ENCODE measurements around the gene MCC. TPM values are rescaled to one million over a fixed set of nuclear protein-coding genes. Genes with fewer than 3 reads are reported as not detected.

Gene MCC
- total and polyA plus RNA-seq, 4 donors: 4.5 to 20.0 (median 9.7) TPM

GRCh38 chr5:113378514-113378913, 109.7 kb downstream of the MCC start:
- intact Hi-C loops (cut with DNase I): loop anchor here in 1 of 2 donors (2.0 to 5.0 kb wide), 2 partner anchors 134 to 228 kb away; partner anchors contain the start of gene YTHDC2
- ATAC-seq (ENCODE audit: low FRiP score) (no peak), DNase-seq (no peak)
- no peaks in the 10 kb centered on the region for H3K36me3 ChIP-seq (ENCODE audit: control insufficient read depth in 1 of 2, insufficient read depth in 2 of 2, low read length in 1 of 2)
- no peak overlapping the region for H3K4me3 ChIP-seq (ENCODE audit: low read length in 2 of 2)
- no peaks in the 10 kb centered on the region for H3K9me3 ChIP-seq (ENCODE audit: control insufficient read depth, low read length)
- 46 to 49% methylated on average over 2 of the region's 2 CpGs for WGBS, 2 donors
- peaks cover 0 to 1% of the 10 kb centered on the region in 2 donors for H3K4me1 ChIP-seq (ENCODE audit: control insufficient read depth in 1 of 2, insufficient read depth in 2 of 2, low read length in 2 of 2)
- no peak overlapping the region for H3K27ac ChIP-seq (ENCODE audit: low read depth in 1 of 2, low read length in 2 of 2)
- H3K27me3 ChIP-seq (ENCODE audit: control insufficient read depth in 1 of 2, insufficient read depth in 2 of 2, low read length in 1 of 2): no peaks in the 10 kb centered on the region

- intact Hi-C loops (cut with DNase I): loop anchor here in 1 of 2 donors (2.0 to 5.0 kb wide), 2 partner anchors 134 to 229 kb away; partner anchors contain the start of gene YTHDC2
- no peak overlapping the region for H3K27ac ChIP-seq (ENCODE audit: low read depth in 1 of 2, low read length in 2 of 2)
- H3K9me3 ChIP-seq (ENCODE audit: control insufficient read depth, low read length): no peaks in the 10 kb centered on the region
- no peak for DNase-seq
- peaks cover 0 to 1% of the 10 kb centered on the region in 2 donors for H3K4me1 ChIP-seq (ENCODE audit: control insufficient read depth in 1 of 2, insufficient read depth in 2 of 2, low read length in 2 of 2)
- no peaks in the 10 kb centered on the region for H3K36me3 ChIP-seq (ENCODE audit: control insufficient read depth in 1 of 2, insufficient read depth in 2 of 2, low read length in 1 of 2)
- H3K4me3 ChIP-seq (ENCODE audit: low read length in 2 of 2): no peak overlapping the region
- no peaks in the 10 kb centered on the region for H3K27me3 ChIP-seq (ENCODE audit: control insufficient read depth in 1 of 2, insufficient read depth in 2 of 2, low read length in 1 of 2)
- ATAC-seq (ENCODE audit: low FRiP score): no peak
Measured at GRCh38 chr5:113378081-113378480, 110.2 kb downstream of the MCC start.

DNA sequence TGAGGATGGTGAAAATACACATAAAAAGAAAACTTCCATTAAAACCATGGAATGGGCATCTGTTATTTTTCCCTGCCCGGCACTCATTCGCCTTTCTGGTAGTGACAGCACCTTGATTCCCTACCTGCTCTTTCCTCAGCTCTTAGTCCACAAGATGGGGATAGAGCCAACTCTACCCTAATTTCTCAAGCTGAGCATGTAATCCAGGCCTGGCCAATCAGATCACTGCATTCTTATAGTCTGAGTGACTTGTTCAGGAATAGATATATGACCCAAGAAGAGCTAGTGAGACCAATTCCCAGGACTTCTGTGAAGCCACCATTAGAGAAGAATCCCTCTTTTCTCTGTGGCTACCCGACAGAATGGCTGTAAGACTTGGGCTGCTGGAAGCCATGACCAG, 111.6 kb downstream of the MCC start:
- intact Hi-C loops (cut with DNase I): loop anchor here in 1 of 2 donors (5.0 kb wide), 1 partner anchor 136 kb away; the partner anchor contains the start of gene YTHDC2
- Histone ChIP-seq H3K9me3 (ENCODE audit: control insufficient read depth, low read length) (no peaks in the 10 kb centered on the region), H3K27ac (ENCODE audit: low read depth in 1 of 2, low read length in 2 of 2) (no peak overlapping the region), H3K27me3 (ENCODE audit: control insufficient read depth in 1 of 2, insufficient read depth in 2 of 2, low read length in 1 of 2) (no peaks in the 10 kb centered on the region), H3K36me3 (ENCODE audit: control insufficient read depth in 1 of 2, insufficient read depth in 2 of 2, low read length in 1 of 2) (no peaks in the 10 kb centered on the region), H3K4me1 (ENCODE audit: control insufficient read depth in 1 of 2, insufficient read depth in 2 of 2, low read length in 2 of 2) (peaks cover 0 to 1% of the 10 kb centered on the region in 2 donors), H3K4me3 (ENCODE audit: low read length in 2 of 2) (no peak overlapping the region)
- DNase-seq (no peak), ATAC-seq (ENCODE audit: low FRiP score) (no peak)
- 97 to 99% methylated on average over 3 of the region's 3 CpGs for WGBS, 2 donors

DNA sequence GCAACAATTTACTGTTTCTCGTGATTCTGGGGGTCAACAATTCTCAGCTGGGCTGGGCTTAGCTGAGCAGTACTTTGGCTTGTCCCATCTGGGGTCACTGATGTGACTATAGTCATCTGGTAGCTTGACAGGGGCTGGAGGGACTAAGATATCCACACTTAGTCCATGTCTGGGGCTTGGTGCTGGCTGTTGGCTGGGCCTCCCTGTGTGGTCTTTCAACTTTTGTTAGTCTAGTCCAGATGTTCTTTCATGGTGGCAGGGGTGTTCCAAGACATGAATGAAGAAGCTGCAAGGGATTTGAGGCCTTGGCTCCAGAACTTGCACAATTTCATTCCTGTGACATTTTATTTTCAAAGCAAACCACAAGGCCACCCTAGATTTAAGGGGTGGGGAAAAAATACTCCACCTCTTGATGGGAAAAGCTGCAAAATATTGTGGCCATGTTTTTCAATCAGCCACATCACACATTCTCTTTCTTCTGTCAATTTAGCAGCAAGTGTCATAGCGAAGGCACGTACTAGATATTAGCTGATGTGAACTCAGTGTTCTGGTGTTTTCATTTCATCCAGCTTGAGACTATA, 112.7 kb downstream of the MCC start:
- no peaks in the 10 kb centered on the region for H3K27me3 ChIP-seq (ENCODE audit: control insufficient read depth in 1 of 2, insufficient read depth in 2 of 2, low read length in 1 of 2)
- no peak overlapping the region for H3K27ac ChIP-seq (ENCODE audit: low read depth in 1 of 2, low read length in 2 of 2)
- intact Hi-C loops (cut with DNase I): loop anchor here in 1 of 2 donors (5.0 kb wide), 1 partner anchor 137 kb away; the partner anchor contains the start of gene YTHDC2
- no peaks in the 10 kb centered on the region for H3K36me3 ChIP-seq (ENCODE audit: control insufficient read depth in 1 of 2, insufficient read depth in 2 of 2, low read length in 1 of 2)
- DNase-seq: no peak
- ATAC-seq (ENCODE audit: low FRiP score): no peak
- no peaks in the 10 kb centered on the region for H3K9me3 ChIP-seq (ENCODE audit: control insufficient read depth, low read length)
- peaks cover 0 to 1% of the 10 kb centered on the region in 2 donors for H3K4me1 ChIP-seq (ENCODE audit: control insufficient read depth in 1 of 2, insufficient read depth in 2 of 2, low read length in 2 of 2)
- 92 to 93% methylated on average over 3 of the region's 3 CpGs for WGBS, 2 donors
- no peak overlapping the region for H3K4me3 ChIP-seq (ENCODE audit: low read length in 2 of 2)

- H3K4me1 ChIP-seq (ENCODE audit: control insufficient read depth in 1 of 2, insufficient read depth in 2 of 2, low read length in 2 of 2): peaks cover 0 to 1% of the 10 kb centered on the region in 2 donors
- H3K27me3 ChIP-seq (ENCODE audit: control insufficient read depth in 1 of 2, insufficient read depth in 2 of 2, low read length in 1 of 2): no peaks in the 10 kb centered on the region
- no peaks in the 10 kb centered on the region for H3K36me3 ChIP-seq (ENCODE audit: control insufficient read depth in 1 of 2, insufficient read depth in 2 of 2, low read length in 1 of 2)
- no peak for DNase-seq
- no peak overlapping the region for H3K4me3 ChIP-seq (ENCODE audit: low read length in 2 of 2)
- WGBS, 2 donors: 90 to 96% methylated on average over 3 of the region's 3 CpGs
- ATAC-seq (ENCODE audit: low FRiP score): no peak
- no peak overlapping the region for H3K27ac ChIP-seq (ENCODE audit: low read depth in 1 of 2, low read length in 2 of 2)
- intact Hi-C loops (cut with DNase I): no loop called here
- H3K9me3 ChIP-seq (ENCODE audit: control insufficient read depth, low read length): no peaks in the 10 kb centered on the region
Measured at GRCh38 chr5:113373426-113373825, 114.8 kb downstream of the MCC start.

DNA sequence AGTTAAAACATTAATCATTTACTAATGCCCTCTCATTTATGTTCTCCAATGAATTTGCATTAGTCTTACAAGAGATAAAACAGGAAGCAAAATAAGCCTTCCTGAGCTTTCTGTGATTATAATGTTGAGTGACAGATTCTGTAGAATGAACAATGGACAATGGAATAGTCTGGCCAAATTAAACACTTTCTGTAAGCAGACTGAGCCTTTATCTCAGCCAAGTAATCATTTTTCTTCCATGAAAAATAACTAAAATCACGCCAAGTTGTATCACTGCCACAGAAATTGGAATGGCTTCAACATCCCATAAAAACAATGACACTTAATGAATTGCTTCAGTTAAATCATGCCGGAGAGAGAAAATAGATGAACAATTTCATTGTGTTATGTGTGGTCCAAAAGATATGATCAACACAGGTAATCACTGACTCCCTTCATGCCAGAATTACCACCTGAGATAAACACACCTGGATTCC, 116.5 kb downstream of the MCC start:
- no peak for DNase-seq
- intact Hi-C loops (cut with DNase I): no loop called here
- H3K27ac ChIP-seq (ENCODE audit: low read depth in 1 of 2, low read length in 2 of 2): no peak overlapping the region
- ATAC-seq (ENCODE audit: low FRiP score): no peak
- no peaks in the 10 kb centered on the region for H3K27me3 ChIP-seq (ENCODE audit: control insufficient read depth in 1 of 2, insufficient read depth in 2 of 2, low read length in 1 of 2)
- H3K4me3 ChIP-seq (ENCODE audit: low read length in 2 of 2): no peak overlapping the region
- H3K9me3 ChIP-seq (ENCODE audit: control insufficient read depth, low read length): no peaks in the 10 kb centered on the region
- H3K4me1 ChIP-seq (ENCODE audit: control insufficient read depth in 1 of 2, insufficient read depth in 2 of 2, low read length in 2 of 2): peaks cover 0 to 1% of the 10 kb centered on the region in 2 donors
- no peaks in the 10 kb centered on the region for H3K36me3 ChIP-seq (ENCODE audit: control insufficient read depth in 1 of 2, insufficient read depth in 2 of 2, low read length in 1 of 2)
- WGBS, 2 donors: 3 to 4% methylated on average over 2 of the region's 2 CpGs

DNA sequence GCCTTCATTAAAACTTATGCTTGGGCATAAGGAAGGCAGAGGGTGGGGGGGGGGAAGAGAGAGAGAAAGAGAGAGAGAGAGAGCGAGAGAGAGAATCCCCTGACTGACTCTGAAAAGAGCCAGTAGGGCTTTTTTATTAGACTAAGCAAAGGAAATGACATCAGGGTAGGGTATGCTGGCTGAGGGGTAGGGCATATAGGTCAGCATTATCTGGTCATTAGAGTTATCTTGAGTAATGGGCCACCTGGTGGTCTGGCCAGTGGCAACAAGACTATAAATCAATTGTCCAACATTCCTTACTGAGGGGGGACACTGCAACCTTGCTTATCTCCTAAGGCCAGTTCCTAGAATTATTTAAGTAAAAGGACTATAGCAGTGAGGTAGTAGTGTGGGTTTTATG, 120.7 kb downstream of the MCC start:
- ATAC-seq (ENCODE audit: low FRiP score) (no peak), DNase-seq (no peak)
- peaks cover 4% of the 10 kb centered on the region for H3K9me3 ChIP-seq (ENCODE audit: control insufficient read depth, low read length)
- no peak overlapping the region for H3K27ac ChIP-seq (ENCODE audit: low read depth in 1 of 2, low read length in 2 of 2)
- 89 to 92% methylated on average over 1 of the region's 1 CpG for WGBS, 2 donors
- no peaks in the 10 kb centered on the region for H3K4me1 ChIP-seq (ENCODE audit: control insufficient read depth in 1 of 2, insufficient read depth in 2 of 2, low read length in 2 of 2)
- H3K27me3 ChIP-seq (ENCODE audit: control insufficient read depth in 1 of 2, insufficient read depth in 2 of 2, low read length in 1 of 2): no peaks in the 10 kb centered on the region
- intact Hi-C loops (cut with DNase I): no loop called here
- H3K4me3 ChIP-seq (ENCODE audit: low read length in 2 of 2): no peak overlapping the region
- no peaks in the 10 kb centered on the region for H3K36me3 ChIP-seq (ENCODE audit: control insufficient read depth in 1 of 2, insufficient read depth in 2 of 2, low read length in 1 of 2)

DNA sequence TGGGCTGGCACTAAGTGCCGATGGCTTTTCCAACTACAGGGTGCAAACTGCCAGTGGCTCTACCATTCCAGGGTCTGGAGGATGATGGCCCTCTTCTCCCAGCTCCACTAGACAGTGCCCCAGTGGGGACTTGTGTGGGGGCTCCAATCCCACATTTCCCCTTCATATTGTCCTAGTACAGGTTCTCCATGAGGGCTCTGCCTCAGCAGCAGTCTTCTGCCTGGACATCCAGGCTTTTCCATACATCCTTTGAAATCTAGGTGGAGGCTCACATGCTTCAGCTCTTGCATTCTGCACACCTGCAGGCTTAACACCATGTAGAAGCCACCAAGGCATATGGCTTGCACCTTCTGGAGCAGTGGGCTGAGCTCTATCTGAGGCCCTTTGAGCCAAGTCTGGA, 123.8 kb downstream of the MCC start:
- DNase-seq (no peak), ATAC-seq (ENCODE audit: low FRiP score) (no peak)
- intact Hi-C loops (cut with DNase I): no loop called here
- H3K27me3 ChIP-seq (ENCODE audit: control insufficient read depth in 1 of 2, insufficient read depth in 2 of 2, low read length in 1 of 2): no peaks in the 10 kb centered on the region
- no peak overlapping the region for H3K27ac ChIP-seq (ENCODE audit: low read depth in 1 of 2, low read length in 2 of 2)
- H3K4me3 ChIP-seq (ENCODE audit: low read length in 2 of 2): no peak overlapping the region
- peaks cover 4% of the 10 kb centered on the region for H3K9me3 ChIP-seq (ENCODE audit: control insufficient read depth, low read length)
- WGBS, 2 donors: 98 to 100% methylated on average over 1 of the region's 1 CpG
- no peaks in the 10 kb centered on the region for H3K4me1 ChIP-seq (ENCODE audit: control insufficient read depth in 1 of 2, insufficient read depth in 2 of 2, low read length in 2 of 2)
- H3K36me3 ChIP-seq (ENCODE audit: control insufficient read depth in 1 of 2, insufficient read depth in 2 of 2, low read length in 1 of 2): no peaks in the 10 kb centered on the region

DNA sequence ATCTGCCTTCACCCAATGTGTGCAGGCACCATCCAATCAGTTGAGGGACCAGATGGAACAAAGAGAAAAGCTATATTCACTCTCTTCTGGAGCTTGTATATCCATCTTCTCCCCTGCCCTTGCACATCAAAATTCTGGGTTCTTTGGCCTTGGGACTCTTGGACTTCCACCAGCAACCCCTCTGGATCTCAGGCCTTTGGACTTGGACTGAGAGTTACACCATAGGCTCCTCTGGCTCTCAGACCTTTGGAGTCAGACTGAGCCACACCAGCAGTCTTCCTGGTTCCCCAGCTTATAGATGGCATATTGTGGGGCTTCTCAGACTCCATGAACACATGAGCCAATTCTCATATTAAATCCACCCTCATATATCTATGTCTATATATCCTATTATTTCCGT, 126.6 kb downstream of the MCC start:
- Histone ChIP-seq H3K36me3 (ENCODE audit: control insufficient read depth in 1 of 2, insufficient read depth in 2 of 2, low read length in 1 of 2) (no peaks in the 10 kb centered on the region), H3K4me3 (ENCODE audit: low read length in 2 of 2) (no peak overlapping the region), H3K9me3 (ENCODE audit: control insufficient read depth, low read length) (peaks cover 4% of the 10 kb centered on the region), H3K27ac (ENCODE audit: low read depth in 1 of 2, low read length in 2 of 2) (no peak overlapping the region), H3K27me3 (ENCODE audit: control insufficient read depth in 1 of 2, insufficient read depth in 2 of 2, low read length in 1 of 2) (no peaks in the 10 kb centered on the region), H3K4me1 (ENCODE audit: control insufficient read depth in 1 of 2, insufficient read depth in 2 of 2, low read length in 2 of 2) (no peaks in the 10 kb centered on the region)
- no peak for ATAC-seq (ENCODE audit: low FRiP score)
- 96 to 100% methylated on average over 1 of the region's 1 CpG for WGBS, 2 donors
- no peak for DNase-seq
- intact Hi-C loops (cut with DNase I): no loop called here

Measured in aorta (tissue), 5 donors.